CD4-positive, alpha-beta T cell treated with Interleukin-21 for 1 hour (primary cell): ENCODE measurements around the gene RECQL5.
"Not testable (repeated sequence)": the region's sequence is repeated elsewhere in the genome, so short reads cannot be mapped to it uniquely, and the experiment has no call there.

Source experiments
- DNase-seq: peaks from one replicate; pipeline ENCODE4 v3.0.0-alpha.2; 2020

The RECQL5 gene

GRCh38 chr17:75645889-75646637 lies 20.9 kb downstream of the RECQL5 start:
- peak; percentile 23 for DNase-seq

DNA sequence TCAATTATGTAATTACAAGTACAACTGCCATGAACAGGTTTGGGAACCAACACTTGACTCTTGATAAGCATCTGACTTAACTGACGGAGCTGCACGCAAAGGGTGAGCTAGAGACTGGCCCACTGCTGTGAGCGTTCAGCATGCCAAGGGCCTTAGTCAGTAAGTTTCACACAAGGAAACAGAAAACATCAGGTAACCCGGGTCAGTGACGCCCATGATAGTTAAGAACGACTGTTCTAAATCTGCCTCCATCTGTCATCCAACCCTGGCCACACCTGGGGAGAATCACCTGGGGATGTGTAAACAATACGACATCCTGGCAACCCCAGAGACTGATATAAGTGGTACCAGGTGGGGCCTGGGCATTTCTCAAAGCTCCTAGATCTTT lies 21.5 kb downstream of the RECQL5 start:
- DNase-seq: no peak

- DNase-seq: no peak
These were observed 23.3 kb downstream of the RECQL5 start for GRCh38 chr17:75643643-75644017.

DNA sequence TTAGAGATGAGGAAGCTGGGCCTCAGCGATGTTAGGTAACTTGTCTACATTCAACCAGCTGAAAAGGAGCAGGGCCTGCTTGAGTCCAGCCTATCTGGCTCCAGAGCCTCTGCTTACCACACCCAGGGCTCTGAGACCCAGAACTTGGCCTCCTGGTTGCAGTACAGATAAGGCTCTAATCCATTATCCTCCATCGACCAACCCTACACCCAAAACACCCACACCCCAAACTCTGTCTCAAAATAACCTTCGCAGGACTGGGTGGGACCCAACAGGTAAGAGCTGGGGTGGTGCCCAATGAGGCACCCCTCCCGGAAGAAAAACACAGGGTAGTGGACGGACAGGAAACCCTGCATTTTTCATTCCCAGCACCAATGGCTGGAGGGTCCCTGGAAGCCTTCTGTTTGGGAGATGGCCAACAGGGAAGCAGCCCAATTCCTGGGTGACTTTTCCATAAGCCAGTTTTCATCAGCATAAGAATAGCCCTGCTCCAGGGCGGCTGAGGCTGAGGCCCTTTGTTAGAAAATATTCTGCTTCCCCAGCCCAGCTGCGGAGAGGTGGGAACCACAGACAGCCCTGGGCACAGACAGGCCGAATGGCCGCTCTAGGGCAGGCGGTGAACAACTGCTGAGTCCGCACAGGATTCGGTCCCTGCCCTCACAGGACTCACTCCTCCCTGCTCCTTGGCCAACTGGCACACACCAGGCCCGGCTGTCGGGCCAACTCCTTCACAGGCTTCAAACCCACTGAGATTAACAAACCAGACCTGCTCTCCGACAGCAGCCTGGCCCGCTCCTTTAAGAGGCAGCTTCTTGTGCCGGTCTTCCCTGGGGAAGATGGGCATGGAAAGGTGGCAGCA lies 23.9 kb downstream of the RECQL5 start:
- no peak for DNase-seq

GRCh38 chr17:75642182-75642783 lies 24.7 kb downstream of the RECQL5 start:
- DNase-seq: no peak

- no peak for DNase-seq
These were observed 25.6 kb downstream of the RECQL5 start for GRCh38 chr17:75641343-75641742.

DNA sequence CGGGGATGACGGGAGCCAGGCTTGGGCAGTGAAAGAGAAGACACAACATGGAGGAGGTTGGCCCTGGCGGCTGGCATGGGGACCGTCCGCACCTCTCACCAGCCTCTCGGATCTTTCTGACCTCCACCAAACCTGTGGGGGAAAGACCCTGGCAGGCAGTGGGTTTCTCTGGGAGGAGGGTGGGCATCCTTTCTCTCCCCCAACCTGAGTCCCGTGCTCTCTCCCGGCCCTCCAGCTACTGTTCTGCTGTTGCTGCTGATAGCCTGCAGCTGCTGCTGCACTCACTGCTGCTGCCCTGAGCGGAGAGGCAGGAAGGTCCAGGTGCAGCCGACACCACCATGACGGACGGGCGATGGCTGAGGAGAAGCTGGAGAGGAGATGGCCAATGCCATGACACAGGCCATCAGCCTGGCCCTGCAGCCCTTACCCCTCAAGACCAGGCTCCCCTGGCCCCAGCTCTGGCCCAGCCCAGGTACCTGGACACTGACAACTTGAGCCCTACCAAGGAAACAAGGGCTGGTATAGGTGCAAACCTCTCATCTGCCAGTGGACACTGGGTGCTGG lies 26.3 kb downstream of the RECQL5 start:
- no peak for DNase-seq

- no peak for DNase-seq
These were observed 27.0 kb downstream of the RECQL5 start for GRCh38 chr17:75639771-75640555.

DNA sequence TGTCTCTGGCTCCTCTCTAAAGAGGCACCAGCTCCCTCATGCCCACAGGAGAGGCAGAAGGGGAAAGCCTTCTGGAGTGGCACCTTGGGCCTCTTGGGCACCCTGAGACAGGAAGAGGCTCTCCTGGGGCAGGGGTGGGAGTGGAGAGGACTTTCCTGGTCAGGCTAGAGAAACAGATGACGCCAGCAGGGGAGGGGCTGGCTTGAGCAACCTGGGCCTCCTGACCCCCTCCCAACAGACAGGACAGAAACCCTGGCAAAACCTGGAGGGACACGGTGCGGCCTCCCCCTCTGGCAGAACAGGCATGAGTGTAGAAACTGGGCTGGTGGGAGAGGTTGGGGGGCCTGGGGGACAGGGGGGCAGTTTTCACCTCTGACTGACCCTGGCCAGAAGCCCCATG lies 27.6 kb downstream of the RECQL5 start:
- no peak for DNase-seq

- no peak for DNase-seq
These were observed 28.1 kb downstream of the RECQL5 start for GRCh38 chr17:75638893-75639292.

DNA sequence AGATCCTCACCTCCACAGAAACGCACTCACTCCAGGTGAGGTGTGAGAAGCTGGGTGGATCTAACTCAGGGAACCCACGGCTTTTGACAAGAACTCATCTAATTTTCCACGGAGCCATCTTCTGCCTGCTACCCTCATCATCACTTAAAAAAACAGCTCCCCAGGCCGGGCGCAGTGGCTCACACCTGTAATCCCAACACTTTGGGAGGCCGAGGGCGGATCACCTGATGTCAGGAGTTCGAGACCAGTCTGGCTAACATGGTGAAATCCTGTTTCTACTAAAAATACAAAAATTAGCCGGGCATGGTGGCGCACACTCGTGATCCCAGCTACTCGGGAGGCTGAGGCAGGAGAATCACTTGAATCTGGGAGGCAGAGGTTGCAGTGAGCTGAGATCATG lies 28.9 kb downstream of the RECQL5 start:
- not testable (repeated sequence) for DNase-seq

DNA sequence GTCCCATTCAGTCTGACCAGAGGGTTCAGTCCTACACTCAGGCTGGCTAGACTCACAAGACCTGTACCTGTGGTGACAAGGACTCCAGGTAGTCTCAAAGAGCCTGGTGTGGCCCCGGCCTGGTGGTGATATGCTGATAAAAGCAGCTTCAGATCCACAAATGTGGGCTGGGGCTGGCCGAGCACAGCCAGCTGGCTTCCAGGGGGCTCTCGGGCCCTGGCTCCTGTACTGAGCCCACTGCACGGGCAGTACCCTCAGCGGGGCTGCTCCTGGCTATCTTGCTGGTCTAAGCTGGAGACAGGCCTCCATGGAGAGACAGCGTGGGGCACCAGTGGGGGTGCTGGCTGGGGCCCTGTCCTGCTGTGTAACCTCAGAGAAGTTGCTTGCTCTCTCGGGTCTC lies 29.4 kb downstream of the RECQL5 start:
- no peak for DNase-seq

- no peak for DNase-seq
These were observed 29.8 kb downstream of the RECQL5 start for GRCh38 chr17:75637143-75637538.

DNA sequence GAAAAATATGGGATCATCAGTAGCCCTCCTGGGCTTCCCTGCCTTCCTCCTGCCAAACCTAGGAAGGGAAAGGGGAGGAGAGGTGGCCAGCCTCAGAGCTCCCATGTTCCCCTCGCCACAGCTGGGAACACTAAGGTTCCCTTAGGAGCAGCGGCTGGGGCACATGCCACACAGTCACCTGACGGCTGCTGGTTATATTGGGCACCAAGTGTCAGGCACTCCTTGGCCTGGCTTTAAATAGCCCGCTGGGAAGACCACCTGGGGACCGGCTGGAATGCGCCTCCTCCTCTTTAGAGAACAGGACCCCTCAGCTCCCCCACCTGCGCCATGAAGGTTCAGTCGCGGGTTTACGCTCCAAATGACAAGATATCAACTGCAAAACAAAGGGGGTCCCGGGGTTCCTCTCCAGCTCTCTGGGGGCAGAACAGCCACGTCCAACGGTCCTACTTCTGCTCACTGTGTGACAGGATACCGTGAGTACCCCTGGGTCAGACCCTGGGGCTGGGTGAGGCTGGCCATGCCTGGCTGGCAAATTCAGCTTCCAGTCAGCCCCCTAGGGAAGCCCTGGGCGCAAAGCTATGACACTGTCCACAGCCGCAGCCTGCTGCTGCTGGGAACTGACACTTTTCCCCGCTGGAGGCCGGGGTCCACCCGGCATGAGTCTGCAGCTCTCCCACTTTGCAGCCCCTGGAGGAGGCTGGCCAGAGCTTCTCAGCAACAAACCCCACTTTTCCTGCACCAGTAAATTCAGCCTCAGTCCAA lies 30.4 kb downstream of the RECQL5 start:
- no peak for DNase-seq

- no peak for DNase-seq
These were observed 31.2 kb downstream of the RECQL5 start for GRCh38 chr17:75635610-75636202.

GRCh38 chr17:75634754-75635609 lies 32.0 kb downstream of the RECQL5 start:
- DNase-seq: no peak

DNA sequence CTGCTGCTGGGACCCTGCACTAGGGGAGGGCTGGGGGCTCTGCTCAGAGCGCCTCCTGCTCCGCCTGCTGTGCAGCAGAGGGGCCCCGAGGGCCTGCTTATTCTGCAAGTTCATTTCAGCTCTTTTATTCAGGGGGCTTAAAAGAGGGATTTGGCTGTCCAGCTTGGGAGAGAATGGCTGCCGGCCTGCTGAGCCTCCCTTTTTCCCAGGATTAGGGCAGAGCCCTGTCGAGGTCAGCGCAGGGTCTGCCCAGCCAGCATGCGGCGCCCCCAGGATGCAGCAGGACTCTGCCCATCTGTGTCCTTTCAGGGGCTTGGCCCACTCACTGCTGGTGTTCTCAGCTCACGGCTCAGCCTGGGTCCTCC lies 32.6 kb downstream of the RECQL5 start:
- no peak for DNase-seq

- peak; percentile 51 for DNase-seq
These were observed 33.2 kb downstream of the RECQL5 start for GRCh38 chr17:75633486-75634375.

- peak; percentile 77 for DNase-seq
These were observed 34.0 kb downstream of the RECQL5 start, which contains the start of gene SMIM5 for GRCh38 chr17:75632863-75633485. SMIM5 (plus strand) TSS chr17:75633434; CDS start chr17:75640202, 6,768 bp downstream.
